NCI-H526 (cell line): ENCODE data around the gene SH3PXD2A.

Experiments
- DNase-seq, 2 experiments: peaks; one replicate each; lab custom pipeline; 2025; lab: John Stamatoyannopoulos, UW

Gene SH3PXD2A

GRCh38 chr10:103855424-103855823, at the start of gene SH3PXD2A:
Gene SH3PXD2A, minus strand, starts transcription at chr10:103855576. Its CDS starts 310 bp downstream, at chr10:103855266.
- DNase-seq: peak in 1 of 2 experiments; percentile 73

GRCh38 chr10:103901299-103901698, 45.9 kb upstream of the SH3PXD2A start:
- DNase-seq: no peak

- DNase-seq: no peak
These were observed 43.9 kb upstream of the SH3PXD2A start for GRCh38 chr10:103899312-103899711.

- no peak for DNase-seq
These were observed 41.9 kb upstream of the SH3PXD2A start for GRCh38 chr10:103897241-103897774.

- DNase-seq: no peak
These were observed 40.8 kb upstream of the SH3PXD2A start for GRCh38 chr10:103896225-103896624.

GRCh38 chr10:103895411-103896186, 40.2 kb upstream of the SH3PXD2A start:
- no peak for DNase-seq

- DNase-seq: no peak
These were observed 39.1 kb upstream of the SH3PXD2A start for GRCh38 chr10:103894441-103894864.

GRCh38 chr10:103893817-103894216, 38.4 kb upstream of the SH3PXD2A start:
- DNase-seq: no peak

GRCh38 chr10:103892181-103892580, 36.8 kb upstream of the SH3PXD2A start:
- no peak for DNase-seq

- no peak for DNase-seq
These were observed 35.3 kb upstream of the SH3PXD2A start for GRCh38 chr10:103890688-103891087.

GRCh38 chr10:103890194-103890658, 34.9 kb upstream of the SH3PXD2A start:
- no peak for DNase-seq

GRCh38 chr10:103889121-103889720, 33.8 kb upstream of the SH3PXD2A start:
- no peak for DNase-seq

GRCh38 chr10:103888113-103888841, 32.9 kb upstream of the SH3PXD2A start:
- DNase-seq: peak in 1 of 2 experiments; percentile 49

- no peak for DNase-seq
These were observed 30.2 kb upstream of the SH3PXD2A start for GRCh38 chr10:103885617-103886016.

- DNase-seq: peak; percentile 5 to 50
These were observed 29.3 kb upstream of the SH3PXD2A start for GRCh38 chr10:103884681-103885139.

- no peak for DNase-seq
These were observed 27.1 kb upstream of the SH3PXD2A start for GRCh38 chr10:103882285-103883007.

GRCh38 chr10:103881416-103882284, 26.3 kb upstream of the SH3PXD2A start:
- no peak for DNase-seq

GRCh38 chr10:103879831-103880230, 24.5 kb upstream of the SH3PXD2A start:
- no peak for DNase-seq

GRCh38 chr10:103879409-103879808, 24.0 kb upstream of the SH3PXD2A start:
- DNase-seq: no peak

- no peak for DNase-seq
These were observed 22.5 kb upstream of the SH3PXD2A start for GRCh38 chr10:103877861-103878260.

GRCh38 chr10:103876155-103876554, 20.8 kb upstream of the SH3PXD2A start:
- no peak for DNase-seq
